A673 (cell line): ENCODE results near the gene FBXO38. TPM values are rescaled to one million over a fixed set of nuclear protein-coding genes. Genes with fewer than 3 reads are reported as not detected.
A peak's percentile ranks its signal among the peaks of the same experiment; 100 is the strongest.

ENCODE experiments used
- BruUV-seq: library from RNA; stranded (reverse); fragments of 400-500 nt; replicated peaks from 2 replicates; lab custom pipeline; 2021; lab: Mats Ljungman, UMichigan
- CTCF ChIA-PET: fragments of 300-600 bp; sonication (Branson Sonifier 250); formaldehyde crosslinking; loops from one replicate; lab custom pipeline; 2022; ENCODE audit warnings: antibody characterized with exemption; lab: Charles Lee
- POLR2A ChIA-PET: fragments of 300-600 bp; sonication (Branson Sonifier 250); formaldehyde crosslinking; loops from one replicate; lab custom pipeline; 2022; ENCODE audit warnings: antibody characterized with exemption; ENCODE audit not compliant: low non-redundant PET; lab: Charles Lee
- DNase-seq: peaks from one replicate; pipeline ENCODE4 v3.0.0-alpha.2; 2015; ENCODE audit warnings: low spot score
- H3K27ac ChIP-seq: fragments of 200-600 bp; sonication (generic); 2 replicates; pipeline ENCODE4 v1.5.1; 2016; ENCODE audit warnings: mixed run types, low read depth, mild to moderate bottlenecking, mixed read lengths, antibody characterized with exemption, low read length; ENCODE audit not compliant: poor library complexity, severe bottlenecking
- H3K27me3 ChIP-seq: fragments of 200-600 bp; sonication (generic); replicated peaks from 2 replicates; pipeline ENCODE4 v1.6.1; 2017; ENCODE audit warnings: mixed run types, low read depth, mild to moderate bottlenecking, mixed read lengths, antibody characterized with exemption, low read length; ENCODE audit not compliant: insufficient read depth, poor library complexity
- H3K36me3 ChIP-seq: fragments of 200-600 bp; sonication (generic); 2 replicates; pipeline ENCODE4 v1.6.1; 2016; ENCODE audit warnings: mixed run types, mild to moderate bottlenecking, mixed read lengths, antibody characterized with exemption, low read length; ENCODE audit not compliant: insufficient read depth, poor library complexity, severe bottlenecking
- H3K4me1 ChIP-seq: fragments of 200-600 bp; sonication (generic); 2 replicates; pipeline ENCODE4 v1.6.1; 2017; ENCODE audit warnings: mixed run types, mild to moderate bottlenecking, mixed read lengths, antibody characterized with exemption, low read length; ENCODE audit not compliant: insufficient read depth, poor library complexity, severe bottlenecking
- H3K4me3 ChIP-seq: fragments of 200-600 bp; sonication (generic); 2 replicates; pipeline ENCODE4 v1.5.1; 2016; ENCODE audit warnings: low read depth, mixed run types, mild to moderate bottlenecking, mixed read lengths, low read length; ENCODE audit not compliant: poor library complexity, severe bottlenecking
- H3K9me3 ChIP-seq: fragments of 200-600 bp; sonication (generic); 2 replicates; pipeline ENCODE4 v1.6.1; 2016; ENCODE audit warnings: mixed run types, low read depth, mild to moderate bottlenecking, mixed read lengths, antibody characterized with exemption, low read length; ENCODE audit not compliant: poor library complexity, severe bottlenecking
- CTCF ChIP-seq: fragments of 300-800, 200-600 bp; sonication (generic); conservative IDR thresholded peaks from 2 replicates; pipeline ENCODE4 v1.5.1; 2017; ENCODE audit warnings: low read depth, mild to moderate bottlenecking, antibody characterized with exemption, low read length, moderate library complexity, mixed read lengths
- EZH2 ChIP-seq: fragments of 200-600 bp; sonication (generic); IDR thresholded peaks from 2 replicates; pipeline ENCODE4 v1.6.1; 2017; ENCODE audit warnings: borderline replicate concordance, low read depth, mild to moderate bottlenecking, mixed read lengths, antibody characterized with exemption, low read length; ENCODE audit not compliant: poor library complexity, severe bottlenecking
- intact Hi-C: fragments of 100-400 bp; cut with micrococcal nuclease; formaldehyde crosslinking; loops from one replicate; pipeline ENCODE4 v1.10.0; 2022; ENCODE audit not compliant: unreplicated experiment
- total RNA-seq: library from RNA; stranded (reverse); gene quantifications from 2 replicates; pipeline ENCODE4 v1.2.3, GENCODE V29; 2021

Gene FBXO38
- total RNA-seq, 1 experiment from 2014 or later = 36.7 TPM

- BruUV-seq = no TSS peak
- CTCF ChIA-PET = no interaction called here
- DNase-seq = no peak
Measured at GRCh38 chr5:148477429-148477828, 93.7 kb downstream of the FBXO38 start.

GRCh38 chr5:148482196-148482595 is 98.4 kb downstream of the FBXO38 start:
- no peak for TF ChIP-seq EZH2
- no peak for TF ChIP-seq CTCF
- no TSS peak for BruUV-seq
- Histone ChIP-seq H3K27ac (no peak overlapping the region), H3K4me3 (no peak overlapping the region), H3K36me3 (no peaks in the 10 kb centered on the region), H3K4me1 (no peaks in the 10 kb centered on the region), H3K27me3 (peaks cover 74% of the 10 kb centered on the region), H3K9me3 (no peaks in the 10 kb centered on the region)
- intact Hi-C loops = loop anchor here (5.0 to 10.0 kb wide), 2 partner anchors 190 to 527 kb away; no protein-coding TSS in a partner anchor
- no peak for DNase-seq
- POLR2A ChIA-PET = no interaction called here
- CTCF ChIA-PET = no interaction called here

More at GRCh38 chr5:148477429-148477828, 93.7 kb downstream of the FBXO38 start:
- Histone ChIP-seq H3K4me3 (no peak overlapping the region), H3K9me3 (no peaks in the 10 kb centered on the region), H3K27me3 (peaks cover 65% of the 10 kb centered on the region), H3K27ac (no peak overlapping the region), H3K4me1 (no peaks in the 10 kb centered on the region), H3K36me3 (no peaks in the 10 kb centered on the region)
- no peak for TF ChIP-seq CTCF
- no peak for TF ChIP-seq EZH2
- intact Hi-C loops = no loop called here
- POLR2A ChIA-PET = no interaction called here

- H3K27ac ChIP-seq = no peak overlapping the region
- DNase-seq = peak; percentile 67
- TF ChIP-seq CTCF = peak; percentile 86
- TF ChIP-seq EZH2 = no peak
- no peaks in the 10 kb centered on the region for H3K36me3 ChIP-seq
- no TSS peak for BruUV-seq
- POLR2A ChIA-PET = no interaction called here
- no peaks in the 10 kb centered on the region for H3K4me1 ChIP-seq
- CTCF ChIA-PET = interaction anchor here (0.6 kb wide), 1 partner anchor 19 kb away, joined by 8 read pairs; no protein-coding TSS in a partner anchor
- H3K4me3 ChIP-seq = no peak overlapping the region
- peaks cover 74% of the 10 kb centered on the region for H3K27me3 ChIP-seq
- intact Hi-C loops = loop anchor here (5.0 to 10.0 kb wide), 2 partner anchors 191 to 528 kb away; no protein-coding TSS in a partner anchor
- no peaks in the 10 kb centered on the region for H3K9me3 ChIP-seq
Measured at GRCh38 chr5:148482697-148483462, 99.1 kb downstream of the FBXO38 start.
